WTC11 (cell line): ENCODE measurements around the gene TERT. TPM values are rescaled to one million over a fixed set of nuclear protein-coding genes. Genes with fewer than 3 reads are reported as not detected.

Source experiments
- ATAC-seq: fragments of 200-7000 bp; cut with Tn5 transposase; 2 replicates; pipeline ENCODE4 v1.10.0; 2021; ENCODE audit warnings: mild to moderate bottlenecking, moderate library complexity
- CTCF ChIA-PET: fragments of 300-600 bp; sonication (Branson Sonifier 250); formaldehyde crosslinking; loops from one replicate; lab custom pipeline; 2021; ENCODE audit warnings: antibody characterized with exemption; lab: Charles Lee
- POLR2A ChIA-PET: fragments of 350-600 bp; sonication (Branson Sonifier 250); formaldehyde crosslinking; loops from one replicate; lab custom pipeline; 2021; ENCODE audit warnings: antibody characterized with exemption; lab: Charles Lee
- DNase-seq: peaks from one replicate; pipeline ENCODE4 v3.0.0; 2021; ENCODE audit warnings: low spot score
- H3K27ac Mint-ChIP-seq: 2 replicates; pipeline ENCODE4 v1.8.0; 2021; ENCODE audit warnings: mixed read lengths
- H3K27me3 Mint-ChIP-seq: 2 replicates; pipeline ENCODE4 v1.8.0; 2021; ENCODE audit warnings: low read depth, mild to moderate bottlenecking, moderate library complexity, mixed read lengths
- H3K36me3 Mint-ChIP-seq: 2 replicates; pipeline ENCODE4 v1.8.0; 2021; ENCODE audit warnings: mixed read lengths
- H3K4me1 Mint-ChIP-seq: 2 replicates; pipeline ENCODE4 v1.8.0; 2022; ENCODE audit warnings: mixed read lengths
- H3K4me3 Mint-ChIP-seq: 2 replicates; pipeline ENCODE4 v1.8.0; 2021; ENCODE audit warnings: mild to moderate bottlenecking, moderate library complexity, mixed read lengths
- H3K9me3 Mint-ChIP-seq: 2 replicates; pipeline ENCODE4 v1.8.0; 2021; ENCODE audit warnings: mixed read lengths
- CBFB ChIP-seq: sonication (generic); formaldehyde crosslinking; IDR thresholded peaks from 2 replicates; pipeline ENCODE4 v1.8.1; 2022; ENCODE audit warnings: mild to moderate bottlenecking, low read depth, missing genetic modification reagents
- FOXJ3 ChIP-seq: sonication (generic); formaldehyde crosslinking; IDR thresholded peaks from 2 replicates; pipeline ENCODE4 v1.9.0; 2021; ENCODE audit warnings: missing genetic modification reagents, mild to moderate bottlenecking, borderline replicate concordance
- MXD4 ChIP-seq: fragments of 250-450 bp; sonication (Bioruptor Pico); IDR thresholded peaks from 2 replicates; pipeline ENCODE4 v1.8.0; 2021; ENCODE audit warnings: mild to moderate bottlenecking, moderate library complexity, borderline replicate concordance
- NFATC4 ChIP-seq: fragments of 250-450 bp; sonication (Bioruptor Pico); IDR thresholded peaks from 2 replicates; pipeline ENCODE4 v1.9.0; 2021; ENCODE audit warnings: mild to moderate bottlenecking
- SMAD3 ChIP-seq: sonication (generic); formaldehyde crosslinking; IDR thresholded peaks from 2 replicates; pipeline ENCODE4 v1.8.0; 2022; ENCODE audit warnings: missing genetic modification reagents, mild to moderate bottlenecking, borderline replicate concordance
- TEAD4 ChIP-seq: sonication (generic); formaldehyde crosslinking; IDR thresholded peaks from 2 replicates; pipeline ENCODE4 v1.8.0; 2022; ENCODE audit warnings: mild to moderate bottlenecking, missing genetic modification reagents
- ZNF121 ChIP-seq: sonication (generic); formaldehyde crosslinking; IDR thresholded peaks from 2 replicates; pipeline ENCODE4 v1.8.0; 2023; ENCODE audit warnings: missing genetic modification reagents
- ZNF232 ChIP-seq: sonication (generic); formaldehyde crosslinking; IDR thresholded peaks from 2 replicates; pipeline ENCODE4 v1.8.0; 2022; ENCODE audit warnings: mild to moderate bottlenecking, missing genetic modification reagents
- ZNF263 ChIP-seq: sonication (generic); formaldehyde crosslinking; IDR thresholded peaks from 2 replicates; pipeline ENCODE4 v1.8.1; 2022; ENCODE audit warnings: low read depth, mild to moderate bottlenecking, moderate library complexity, missing genetic modification reagents
- ZNF317 ChIP-seq: sonication (generic); formaldehyde crosslinking; IDR thresholded peaks from 2 replicates; pipeline ENCODE4 v1.8.1; 2023; ENCODE audit warnings: low read depth, mild to moderate bottlenecking, moderate library complexity, missing genetic modification reagents, borderline replicate concordance
- total RNA-seq: library from RNA; stranded (reverse); gene quantifications from 3 replicates; pipeline ENCODE4 v1.2.3, GENCODE V29; 2021
- TF ChIP-seq, protein P1 (sequence below): fragments of 200-600 bp; IDR thresholded peaks from 2 replicates; pipeline ENCODE4 v1.8.0; 2022; ENCODE audit warnings: antibody characterized with exemption
- TF ChIP-seq, protein P2 (sequence below): fragments of 250-450 bp; sonication (Bioruptor Pico); IDR thresholded peaks from 2 replicates; pipeline ENCODE4 v2.1.2; 2022; ENCODE audit warnings: mild to moderate bottlenecking, moderate library complexity
- TF ChIP-seq, protein P3 (sequence below): sonication (generic); formaldehyde crosslinking; IDR thresholded peaks from 2 replicates; pipeline ENCODE4 v1.8.1; 2023; ENCODE audit warnings: mild to moderate bottlenecking, missing genetic modification reagents, moderate library complexity
- TF ChIP-seq, protein P4 (sequence below): sonication (generic); formaldehyde crosslinking; IDR thresholded peaks from 2 replicates; pipeline ENCODE4 v1.8.0; 2022; ENCODE audit warnings: mild to moderate bottlenecking, missing genetic modification reagents
- TF ChIP-seq, protein P5 (sequence below): sonication (generic); formaldehyde crosslinking; IDR thresholded peaks from 2 replicates; pipeline ENCODE4 v1.8.1; 2022; ENCODE audit warnings: mild to moderate bottlenecking, moderate library complexity, missing genetic modification reagents
- TF ChIP-seq, protein P6 (sequence below): fragments of 250-450 bp; sonication (Bioruptor Pico); IDR thresholded peaks from 2 replicates; pipeline ENCODE4 v1.9.0; 2021; ENCODE audit warnings: mild to moderate bottlenecking
- TF ChIP-seq, protein P7 (sequence below): sonication (generic); formaldehyde crosslinking; IDR thresholded peaks from 2 replicates; pipeline ENCODE4 v1.8.0; 2023; ENCODE audit warnings: missing genetic modification reagents, mild to moderate bottlenecking, borderline replicate concordance

Gene TERT
- total RNA-seq, 1 experiment from 2014 or later: 42.9 TPM

DNA sequence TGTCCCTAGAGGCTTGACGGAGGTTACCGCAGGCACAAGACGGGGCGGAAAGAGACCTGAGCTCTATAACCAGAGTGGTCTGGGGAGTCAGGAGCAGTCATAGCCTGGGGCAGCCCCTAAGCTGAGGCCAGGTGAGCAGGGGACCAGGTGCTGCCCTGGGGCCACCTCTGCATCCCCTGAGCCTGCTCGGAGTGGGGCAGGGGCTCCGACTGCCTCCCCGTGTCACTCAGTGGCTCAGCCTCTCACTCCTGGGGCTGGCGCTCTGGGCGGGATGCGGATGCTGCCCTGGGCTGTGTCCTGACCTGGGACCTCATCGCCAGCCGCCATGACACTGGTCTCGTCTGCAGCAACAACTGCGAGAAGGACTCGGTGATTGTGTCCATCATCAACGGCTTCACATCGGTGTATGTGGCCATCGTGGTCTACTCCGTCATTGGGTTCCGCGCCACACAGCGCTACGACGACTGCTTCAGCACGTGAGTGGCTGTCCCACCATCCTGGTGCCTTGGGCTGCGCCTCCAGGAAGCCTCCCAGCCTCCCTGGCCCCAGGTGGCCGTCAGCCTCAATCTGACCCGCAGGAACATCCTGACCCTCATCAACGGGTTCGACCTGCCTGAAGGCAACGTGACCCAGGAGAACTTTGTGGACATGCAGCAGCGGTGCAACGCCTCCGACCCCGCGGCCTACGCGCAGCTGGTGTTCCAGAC is 78.5 kb downstream of the TERT start (continued):
- TF ChIP-seq, protein P1, sequence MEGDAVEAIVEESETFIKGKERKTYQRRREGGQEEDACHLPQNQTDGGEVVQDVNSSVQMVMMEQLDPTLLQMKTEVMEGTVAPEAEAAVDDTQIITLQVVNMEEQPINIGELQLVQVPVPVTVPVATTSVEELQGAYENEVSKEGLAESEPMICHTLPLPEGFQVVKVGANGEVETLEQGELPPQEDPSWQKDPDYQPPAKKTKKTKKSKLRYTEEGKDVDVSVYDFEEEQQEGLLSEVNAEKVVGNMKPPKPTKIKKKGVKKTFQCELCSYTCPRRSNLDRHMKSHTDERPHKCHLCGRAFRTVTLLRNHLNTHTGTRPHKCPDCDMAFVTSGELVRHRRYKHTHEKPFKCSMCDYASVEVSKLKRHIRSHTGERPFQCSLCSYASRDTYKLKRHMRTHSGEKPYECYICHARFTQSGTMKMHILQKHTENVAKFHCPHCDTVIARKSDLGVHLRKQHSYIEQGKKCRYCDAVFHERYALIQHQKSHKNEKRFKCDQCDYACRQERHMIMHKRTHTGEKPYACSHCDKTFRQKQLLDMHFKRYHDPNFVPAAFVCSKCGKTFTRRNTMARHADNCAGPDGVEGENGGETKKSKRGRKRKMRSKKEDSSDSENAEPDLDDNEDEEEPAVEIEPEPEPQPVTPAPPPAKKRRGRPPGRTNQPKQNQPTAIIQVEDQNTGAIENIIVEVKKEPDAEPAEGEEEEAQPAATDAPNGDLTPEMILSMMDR: no peak
- TF ChIP-seq, protein P2, sequence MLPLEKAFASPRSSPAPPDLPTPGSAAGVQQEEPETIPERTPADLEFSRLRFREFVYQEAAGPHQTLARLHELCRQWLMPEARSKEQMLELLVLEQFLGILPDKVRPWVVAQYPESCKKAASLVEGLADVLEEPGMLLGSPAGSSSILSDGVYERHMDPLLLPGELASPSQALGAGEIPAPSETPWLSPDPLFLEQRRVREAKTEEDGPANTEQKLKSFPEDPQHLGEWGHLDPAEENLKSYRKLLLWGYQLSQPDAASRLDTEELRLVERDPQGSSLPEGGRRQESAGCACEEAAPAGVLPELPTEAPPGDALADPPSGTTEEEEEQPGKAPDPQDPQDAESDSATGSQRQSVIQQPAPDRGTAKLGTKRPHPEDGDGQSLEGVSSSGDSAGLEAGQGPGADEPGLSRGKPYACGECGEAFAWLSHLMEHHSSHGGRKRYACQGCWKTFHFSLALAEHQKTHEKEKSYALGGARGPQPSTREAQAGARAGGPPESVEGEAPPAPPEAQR (CRISPR knock-in tag): no peak
- TF ChIP-seq, protein P3, sequence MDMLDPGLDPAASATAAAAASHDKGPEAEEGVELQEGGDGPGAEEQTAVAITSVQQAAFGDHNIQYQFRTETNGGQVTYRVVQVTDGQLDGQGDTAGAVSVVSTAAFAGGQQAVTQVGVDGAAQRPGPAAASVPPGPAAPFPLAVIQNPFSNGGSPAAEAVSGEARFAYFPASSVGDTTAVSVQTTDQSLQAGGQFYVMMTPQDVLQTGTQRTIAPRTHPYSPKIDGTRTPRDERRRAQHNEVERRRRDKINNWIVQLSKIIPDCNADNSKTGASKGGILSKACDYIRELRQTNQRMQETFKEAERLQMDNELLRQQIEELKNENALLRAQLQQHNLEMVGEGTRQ (CRISPR knock-in tag): no peak
- TF ChIP-seq CBFB (CRISPR knock-in tag): no peak
- no peak for TF ChIP-seq ZNF121
- TF ChIP-seq FOXJ3 (CRISPR knock-in tag): no peak
- no peak for TF ChIP-seq SMAD3 (CRISPR knock-in tag)
- TF ChIP-seq, protein P4, sequence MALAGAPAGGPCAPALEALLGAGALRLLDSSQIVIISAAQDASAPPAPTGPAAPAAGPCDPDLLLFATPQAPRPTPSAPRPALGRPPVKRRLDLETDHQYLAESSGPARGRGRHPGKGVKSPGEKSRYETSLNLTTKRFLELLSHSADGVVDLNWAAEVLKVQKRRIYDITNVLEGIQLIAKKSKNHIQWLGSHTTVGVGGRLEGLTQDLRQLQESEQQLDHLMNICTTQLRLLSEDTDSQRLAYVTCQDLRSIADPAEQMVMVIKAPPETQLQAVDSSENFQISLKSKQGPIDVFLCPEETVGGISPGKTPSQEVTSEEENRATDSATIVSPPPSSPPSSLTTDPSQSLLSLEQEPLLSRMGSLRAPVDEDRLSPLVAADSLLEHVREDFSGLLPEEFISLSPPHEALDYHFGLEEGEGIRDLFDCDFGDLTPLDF: no peak

DNA sequence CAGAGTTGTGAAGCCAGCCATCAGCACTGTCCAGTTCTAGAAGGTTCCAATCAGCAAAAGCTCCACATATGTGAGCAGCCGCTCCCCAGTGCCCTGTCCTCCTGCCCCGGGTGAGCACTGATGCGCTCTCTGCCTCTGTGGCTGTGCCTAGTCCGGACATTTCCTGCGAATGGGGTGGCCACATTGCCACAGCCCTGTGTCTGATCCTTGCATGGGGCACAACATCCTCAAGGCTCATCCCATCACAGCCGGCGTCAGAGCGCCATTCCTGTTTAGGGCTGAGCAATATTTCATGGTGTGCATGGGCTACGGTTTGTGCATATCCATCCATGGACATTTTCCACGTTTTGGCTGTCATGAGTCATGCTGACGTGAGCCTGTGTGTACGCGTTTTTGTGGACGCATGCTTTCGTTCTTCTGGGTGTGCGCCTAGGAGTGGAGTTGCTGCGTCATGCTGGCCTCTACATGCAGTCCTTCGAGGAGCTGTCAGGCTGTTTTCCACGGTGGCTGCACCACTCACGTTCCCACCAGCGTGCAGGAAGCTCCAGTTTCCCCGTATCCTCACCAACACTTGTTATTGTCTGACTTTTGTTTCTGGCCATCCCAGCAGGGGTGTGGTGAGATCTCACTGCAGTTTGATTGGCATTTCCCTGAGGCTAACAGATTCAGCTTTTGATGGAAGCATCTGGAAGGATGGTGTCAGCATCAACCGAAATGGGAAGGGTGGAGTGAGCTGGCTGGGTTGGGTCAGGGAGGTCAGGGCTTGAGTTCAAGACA is 79.4 kb downstream of the TERT start:
- Mint-ChIP-seq H3K4me3 (no peak overlapping the region), H3K4me1 (no peaks in the 10 kb centered on the region), H3K27ac (no peak overlapping the region), H3K27me3 (no peaks in the 10 kb centered on the region; the same call in 1 of the 2 replicates), H3K36me3 (no peaks in the 10 kb centered on the region), H3K9me3 (peaks cover 8% of the 10 kb centered on the region)
- ATAC-seq: no peak
- ChIA-PET POLR2A (no interaction called here), CTCF (interaction anchor here (0.9 to 2.0 kb wide), 2 partner anchors 11 to 48 kb away, joined by 3 to 8 read pairs; no protein-coding TSS in a partner anchor)
- peak; percentile 4 for DNase-seq
- TF ChIP-seq ZNF317 (CRISPR knock-in tag) (no peak), ZNF263 (no peak), NFATC4 (CRISPR knock-in tag) (no peak), MXD4 (CRISPR knock-in tag) (no peak), TEAD4 (no peak), ZNF232 (no peak)
- TF ChIP-seq, protein P5, sequence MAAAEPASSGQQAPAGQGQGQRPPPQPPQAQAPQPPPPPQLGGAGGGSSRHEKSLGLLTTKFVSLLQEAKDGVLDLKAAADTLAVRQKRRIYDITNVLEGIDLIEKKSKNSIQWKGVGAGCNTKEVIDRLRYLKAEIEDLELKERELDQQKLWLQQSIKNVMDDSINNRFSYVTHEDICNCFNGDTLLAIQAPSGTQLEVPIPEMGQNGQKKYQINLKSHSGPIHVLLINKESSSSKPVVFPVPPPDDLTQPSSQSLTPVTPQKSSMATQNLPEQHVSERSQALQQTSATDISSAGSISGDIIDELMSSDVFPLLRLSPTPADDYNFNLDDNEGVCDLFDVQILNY: no peak
- TF ChIP-seq, protein P6, sequence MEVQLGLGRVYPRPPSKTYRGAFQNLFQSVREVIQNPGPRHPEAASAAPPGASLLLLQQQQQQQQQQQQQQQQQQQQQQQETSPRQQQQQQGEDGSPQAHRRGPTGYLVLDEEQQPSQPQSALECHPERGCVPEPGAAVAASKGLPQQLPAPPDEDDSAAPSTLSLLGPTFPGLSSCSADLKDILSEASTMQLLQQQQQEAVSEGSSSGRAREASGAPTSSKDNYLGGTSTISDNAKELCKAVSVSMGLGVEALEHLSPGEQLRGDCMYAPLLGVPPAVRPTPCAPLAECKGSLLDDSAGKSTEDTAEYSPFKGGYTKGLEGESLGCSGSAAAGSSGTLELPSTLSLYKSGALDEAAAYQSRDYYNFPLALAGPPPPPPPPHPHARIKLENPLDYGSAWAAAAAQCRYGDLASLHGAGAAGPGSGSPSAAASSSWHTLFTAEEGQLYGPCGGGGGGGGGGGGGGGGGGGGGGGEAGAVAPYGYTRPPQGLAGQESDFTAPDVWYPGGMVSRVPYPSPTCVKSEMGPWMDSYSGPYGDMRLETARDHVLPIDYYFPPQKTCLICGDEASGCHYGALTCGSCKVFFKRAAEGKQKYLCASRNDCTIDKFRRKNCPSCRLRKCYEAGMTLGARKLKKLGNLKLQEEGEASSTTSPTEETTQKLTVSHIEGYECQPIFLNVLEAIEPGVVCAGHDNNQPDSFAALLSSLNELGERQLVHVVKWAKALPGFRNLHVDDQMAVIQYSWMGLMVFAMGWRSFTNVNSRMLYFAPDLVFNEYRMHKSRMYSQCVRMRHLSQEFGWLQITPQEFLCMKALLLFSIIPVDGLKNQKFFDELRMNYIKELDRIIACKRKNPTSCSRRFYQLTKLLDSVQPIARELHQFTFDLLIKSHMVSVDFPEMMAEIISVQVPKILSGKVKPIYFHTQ (CRISPR knock-in tag): no peak
- TF ChIP-seq, protein P7, sequence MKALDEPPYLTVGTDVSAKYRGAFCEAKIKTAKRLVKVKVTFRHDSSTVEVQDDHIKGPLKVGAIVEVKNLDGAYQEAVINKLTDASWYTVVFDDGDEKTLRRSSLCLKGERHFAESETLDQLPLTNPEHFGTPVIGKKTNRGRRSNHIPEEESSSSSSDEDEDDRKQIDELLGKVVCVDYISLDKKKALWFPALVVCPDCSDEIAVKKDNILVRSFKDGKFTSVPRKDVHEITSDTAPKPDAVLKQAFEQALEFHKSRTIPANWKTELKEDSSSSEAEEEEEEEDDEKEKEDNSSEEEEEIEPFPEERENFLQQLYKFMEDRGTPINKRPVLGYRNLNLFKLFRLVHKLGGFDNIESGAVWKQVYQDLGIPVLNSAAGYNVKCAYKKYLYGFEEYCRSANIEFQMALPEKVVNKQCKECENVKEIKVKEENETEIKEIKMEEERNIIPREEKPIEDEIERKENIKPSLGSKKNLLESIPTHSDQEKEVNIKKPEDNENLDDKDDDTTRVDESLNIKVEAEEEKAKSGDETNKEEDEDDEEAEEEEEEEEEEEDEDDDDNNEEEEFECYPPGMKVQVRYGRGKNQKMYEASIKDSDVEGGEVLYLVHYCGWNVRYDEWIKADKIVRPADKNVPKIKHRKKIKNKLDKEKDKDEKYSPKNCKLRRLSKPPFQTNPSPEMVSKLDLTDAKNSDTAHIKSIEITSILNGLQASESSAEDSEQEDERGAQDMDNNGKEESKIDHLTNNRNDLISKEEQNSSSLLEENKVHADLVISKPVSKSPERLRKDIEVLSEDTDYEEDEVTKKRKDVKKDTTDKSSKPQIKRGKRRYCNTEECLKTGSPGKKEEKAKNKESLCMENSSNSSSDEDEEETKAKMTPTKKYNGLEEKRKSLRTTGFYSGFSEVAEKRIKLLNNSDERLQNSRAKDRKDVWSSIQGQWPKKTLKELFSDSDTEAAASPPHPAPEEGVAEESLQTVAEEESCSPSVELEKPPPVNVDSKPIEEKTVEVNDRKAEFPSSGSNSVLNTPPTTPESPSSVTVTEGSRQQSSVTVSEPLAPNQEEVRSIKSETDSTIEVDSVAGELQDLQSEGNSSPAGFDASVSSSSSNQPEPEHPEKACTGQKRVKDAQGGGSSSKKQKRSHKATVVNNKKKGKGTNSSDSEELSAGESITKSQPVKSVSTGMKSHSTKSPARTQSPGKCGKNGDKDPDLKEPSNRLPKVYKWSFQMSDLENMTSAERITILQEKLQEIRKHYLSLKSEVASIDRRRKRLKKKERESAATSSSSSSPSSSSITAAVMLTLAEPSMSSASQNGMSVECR (CRISPR knock-in tag): no peak
